Activated T-cell treated with anti-CD3 and anti-CD28 coated beads, Interleukin-2, amount 50 U/mL, for 1 hour (primary cell): ENCODE data around the gene SH2D7.
A peak's percentile ranks its signal among the peaks of the same experiment; 100 is the strongest.

ENCODE experiments used
- DNase-seq: peaks from one replicate; pipeline ENCODE4 v3.0.0-alpha.2; 2020

The SH2D7 gene

DNA sequence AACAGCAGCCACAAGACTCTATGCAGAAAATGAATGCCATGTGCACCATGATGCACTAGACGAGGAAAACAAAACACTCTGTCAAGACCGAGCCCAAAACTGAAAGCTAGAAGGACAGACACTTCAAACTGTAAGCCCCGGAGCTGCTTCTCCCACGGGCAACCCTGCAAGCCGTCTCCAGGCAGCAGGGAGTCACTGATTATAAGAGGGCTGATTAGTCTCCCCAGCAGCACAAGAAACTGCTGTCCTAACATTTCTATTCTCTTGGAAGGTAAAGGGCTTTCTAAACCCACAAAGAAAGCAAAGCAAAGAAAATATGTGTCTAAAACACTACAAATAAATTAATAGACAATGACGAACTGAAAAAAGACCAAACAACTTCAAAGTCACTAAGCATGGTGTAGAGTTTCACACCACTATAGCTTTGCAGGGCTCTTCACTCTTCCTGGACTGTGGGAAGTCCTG lies 30.4 kb upstream of the SH2D7 start:
- DNase-seq: peak; percentile 46

DNA sequence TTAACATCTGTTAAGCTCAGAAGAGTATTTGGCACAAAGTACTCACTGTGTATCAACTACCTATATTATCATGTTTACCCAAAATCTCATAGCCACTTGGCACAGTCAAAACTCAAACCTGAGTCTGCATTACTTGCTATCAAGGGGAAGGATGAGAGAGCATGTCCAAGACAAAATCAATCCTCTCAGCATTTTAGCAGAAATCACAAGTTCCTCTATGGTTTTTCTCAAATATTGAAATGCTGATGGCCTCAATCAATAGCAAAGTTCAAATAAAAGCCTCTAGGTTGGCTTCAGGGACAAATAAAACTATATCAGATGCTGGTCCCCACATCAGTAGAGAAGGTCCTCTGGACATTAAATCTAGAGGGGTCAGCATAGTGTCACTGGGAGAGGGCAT lies 29.1 kb upstream of the SH2D7 start:
- DNase-seq: no peak

- no peak for DNase-seq
Observed at GRCh38 chr15:78063970-78064385, 28.4 kb upstream of the SH2D7 start.

DNA sequence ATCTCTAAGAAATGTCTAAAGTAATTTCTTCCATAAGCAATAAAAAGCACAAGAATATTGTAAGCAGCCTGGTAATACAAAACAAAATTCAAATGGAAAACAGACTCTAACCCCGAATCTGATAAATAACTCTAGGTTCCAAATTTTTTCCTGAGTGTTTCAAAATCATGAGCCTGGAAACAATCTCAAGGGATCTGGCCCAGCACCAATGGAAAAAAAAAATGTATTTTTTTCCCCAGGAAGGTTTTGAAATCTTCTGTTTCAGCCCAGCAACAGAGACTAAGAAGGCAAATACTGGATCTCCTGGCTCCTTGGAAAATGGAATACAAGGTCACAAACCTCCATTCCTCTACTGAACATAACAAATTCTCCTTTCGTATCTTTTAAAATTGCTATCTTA lies 27.8 kb upstream of the SH2D7 start:
- DNase-seq: no peak

DNA sequence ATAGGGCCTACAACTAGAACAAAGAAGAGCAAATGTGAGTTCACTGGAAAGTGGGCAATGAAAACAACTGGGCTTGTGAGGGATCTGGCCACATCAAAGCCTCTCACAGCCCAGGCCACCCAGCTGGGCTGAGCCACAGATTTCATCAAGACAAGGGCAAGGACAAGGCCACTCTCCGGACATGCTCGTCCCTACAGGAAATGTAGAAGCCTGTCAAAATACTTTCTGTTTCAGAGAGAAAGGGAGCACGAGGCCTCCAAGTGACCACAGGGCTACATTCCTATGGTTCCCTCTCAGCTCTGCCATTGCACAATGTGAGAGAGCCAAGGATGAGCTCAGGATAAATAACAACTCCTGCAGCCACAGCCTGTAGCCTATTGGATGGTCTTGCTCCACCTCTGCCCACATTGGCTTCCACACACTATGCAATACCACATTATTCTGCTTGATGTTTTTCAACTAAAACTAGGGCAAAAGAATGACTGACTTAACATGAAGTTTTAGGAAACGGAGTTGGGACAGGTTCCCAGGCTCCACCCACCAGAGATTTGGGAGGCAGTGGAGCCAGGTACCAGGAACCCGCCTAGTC lies 27.0 kb upstream of the SH2D7 start:
- DNase-seq: no peak

DNA sequence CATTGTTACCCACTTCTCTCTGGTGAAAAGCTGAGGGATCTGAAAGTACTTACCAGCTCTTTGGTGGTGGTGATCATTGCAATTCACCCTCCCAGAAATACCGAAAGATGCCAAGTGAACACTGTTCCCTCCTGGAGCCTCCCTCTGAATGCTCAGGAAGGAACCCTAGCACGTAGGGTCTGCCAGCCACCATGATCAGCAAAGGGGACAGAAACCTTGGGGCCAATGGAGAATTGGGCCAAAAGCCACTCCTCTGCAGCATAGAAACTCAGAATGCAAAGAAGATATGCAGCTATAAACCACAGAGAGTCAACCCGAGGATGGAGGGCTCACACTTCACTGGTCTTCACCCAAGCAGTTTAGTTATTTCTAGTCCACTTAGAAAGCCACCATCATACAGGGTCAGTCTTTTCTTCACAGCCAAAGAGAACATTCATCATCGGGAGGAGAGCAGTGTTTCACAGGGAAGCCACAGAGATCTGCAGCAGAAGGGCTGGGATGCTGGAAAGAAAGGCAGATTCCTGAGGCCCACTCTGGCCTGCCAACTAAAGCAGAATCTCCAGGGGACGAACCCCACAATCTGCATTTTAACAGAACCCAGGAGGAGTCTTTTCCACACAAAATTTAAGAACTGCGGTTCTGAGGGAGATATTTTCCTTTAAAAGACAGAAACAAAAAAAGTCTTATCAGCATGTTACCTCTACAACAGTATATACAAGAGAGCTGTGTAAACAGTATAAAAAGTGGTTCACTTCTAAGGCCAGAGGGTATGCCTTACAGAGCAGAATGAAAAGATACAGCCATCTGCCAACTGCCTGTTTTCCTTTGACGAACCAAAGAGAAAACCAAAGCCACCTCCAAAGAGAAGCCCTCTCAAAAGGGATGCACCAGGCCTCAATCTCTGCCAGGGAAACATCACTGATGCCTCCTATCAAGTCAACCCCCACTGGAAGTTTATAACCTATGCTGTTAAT lies 26.1 kb upstream of the SH2D7 start:
- DNase-seq: no peak

DNA sequence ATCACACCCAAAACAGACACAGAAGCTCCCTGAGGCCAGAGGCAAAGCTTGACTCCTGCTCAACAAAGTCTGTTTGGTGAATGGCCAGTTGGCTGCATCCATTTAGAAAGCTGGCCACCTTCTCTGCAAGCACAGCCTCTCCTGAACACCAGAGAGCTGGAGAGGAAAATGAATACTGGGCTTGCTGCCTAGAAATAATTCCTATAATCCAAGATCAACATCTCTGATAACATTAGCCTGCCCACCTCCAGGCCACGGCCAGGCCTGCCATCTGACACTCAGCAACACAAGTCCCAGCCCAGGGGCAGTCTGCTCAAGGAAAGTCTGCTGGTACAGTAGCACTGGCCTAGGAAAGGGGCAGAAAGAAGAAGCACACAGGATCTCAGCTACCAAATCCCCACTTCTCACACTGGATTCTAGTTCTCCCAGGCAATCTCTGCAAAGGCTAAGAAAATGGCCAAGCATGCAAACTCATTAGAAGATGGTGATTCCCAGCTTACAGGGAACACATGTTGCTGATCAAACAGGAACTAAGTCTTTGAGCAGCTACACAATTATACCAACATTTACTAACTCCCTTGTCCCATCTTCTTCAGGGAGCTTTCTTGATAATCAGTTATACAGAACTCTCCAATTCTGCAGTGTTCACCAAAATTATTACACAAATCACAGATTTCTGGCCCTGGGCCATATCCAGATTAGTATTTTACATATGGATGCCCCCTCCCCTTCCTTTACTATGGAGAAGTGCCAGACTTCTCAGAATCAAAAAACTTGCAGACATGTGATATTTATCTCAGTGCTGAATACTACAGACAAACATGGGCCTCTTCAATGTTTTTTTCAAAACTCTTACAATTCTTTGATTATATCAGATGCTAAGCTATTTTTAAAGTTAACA lies 24.8 kb upstream of the SH2D7 start:
- no peak for DNase-seq

GRCh38 chr15:78069052-78069414 lies 23.3 kb upstream of the SH2D7 start:
- no peak for DNase-seq

- DNase-seq: no peak
Observed at GRCh38 chr15:78069462-78070029, 22.8 kb upstream of the SH2D7 start.

GRCh38 chr15:78070049-78070700 lies 22.2 kb upstream of the SH2D7 start:
- DNase-seq: no peak

DNA sequence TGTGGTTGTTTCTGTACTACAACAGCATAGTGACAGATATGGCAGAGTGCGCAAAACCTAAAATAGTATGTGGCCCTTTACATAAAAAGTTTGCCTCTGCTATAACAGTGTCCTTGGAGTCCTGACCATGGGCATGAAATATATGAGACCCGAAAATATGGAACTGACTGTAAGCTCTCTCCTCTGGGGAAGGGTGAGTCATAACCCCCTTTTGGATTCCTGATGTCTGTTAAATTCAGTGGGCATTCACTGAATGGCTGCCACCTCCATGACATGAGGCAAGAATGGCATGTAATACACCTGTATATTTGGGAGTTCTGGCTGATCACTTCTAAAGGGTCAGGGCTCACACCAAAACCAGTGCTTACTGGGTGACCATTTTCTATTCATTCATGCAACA lies 21.0 kb upstream of the SH2D7 start:
- DNase-seq: no peak

DNA sequence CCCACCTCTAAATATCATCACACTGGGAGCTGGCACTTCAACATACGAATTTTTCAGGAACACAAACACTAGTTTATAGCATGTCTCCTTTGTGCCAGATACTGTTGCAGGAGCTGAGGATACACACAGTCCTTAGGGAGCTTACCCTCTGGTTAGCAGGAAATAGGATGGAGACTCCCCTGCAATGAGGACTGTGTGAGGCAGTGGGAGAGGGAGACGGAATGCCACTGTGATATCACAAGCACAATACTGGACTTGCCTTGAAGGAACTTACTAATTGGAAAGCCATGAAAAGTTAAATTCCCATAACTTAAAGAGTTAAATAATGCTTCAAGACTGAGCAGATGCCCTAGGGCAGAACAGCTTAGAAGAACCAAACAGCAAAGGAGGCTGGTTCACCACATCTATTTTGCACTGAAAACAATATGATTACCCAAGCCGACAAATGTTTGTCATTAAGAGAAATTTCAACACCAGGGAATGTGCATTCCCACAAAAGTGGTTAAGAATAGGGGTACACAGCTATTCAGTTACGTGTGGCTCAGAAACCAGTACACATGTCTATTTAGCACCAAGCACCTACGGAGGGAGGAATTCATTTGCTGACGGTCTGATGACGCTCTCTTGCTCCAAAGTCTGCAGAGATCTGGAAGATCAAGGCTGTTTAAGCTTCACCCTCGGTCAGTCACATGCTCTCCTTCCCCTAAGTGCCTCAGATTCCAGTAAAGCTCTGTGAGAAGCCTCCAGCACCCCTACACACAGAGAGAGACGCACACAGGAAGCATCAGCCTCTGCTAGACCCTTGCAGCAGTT lies 20.1 kb upstream of the SH2D7 start:
- DNase-seq: no peak

- DNase-seq: no peak
Observed at GRCh38 chr15:78073046-78073787, 19.1 kb upstream of the SH2D7 start.

DNA sequence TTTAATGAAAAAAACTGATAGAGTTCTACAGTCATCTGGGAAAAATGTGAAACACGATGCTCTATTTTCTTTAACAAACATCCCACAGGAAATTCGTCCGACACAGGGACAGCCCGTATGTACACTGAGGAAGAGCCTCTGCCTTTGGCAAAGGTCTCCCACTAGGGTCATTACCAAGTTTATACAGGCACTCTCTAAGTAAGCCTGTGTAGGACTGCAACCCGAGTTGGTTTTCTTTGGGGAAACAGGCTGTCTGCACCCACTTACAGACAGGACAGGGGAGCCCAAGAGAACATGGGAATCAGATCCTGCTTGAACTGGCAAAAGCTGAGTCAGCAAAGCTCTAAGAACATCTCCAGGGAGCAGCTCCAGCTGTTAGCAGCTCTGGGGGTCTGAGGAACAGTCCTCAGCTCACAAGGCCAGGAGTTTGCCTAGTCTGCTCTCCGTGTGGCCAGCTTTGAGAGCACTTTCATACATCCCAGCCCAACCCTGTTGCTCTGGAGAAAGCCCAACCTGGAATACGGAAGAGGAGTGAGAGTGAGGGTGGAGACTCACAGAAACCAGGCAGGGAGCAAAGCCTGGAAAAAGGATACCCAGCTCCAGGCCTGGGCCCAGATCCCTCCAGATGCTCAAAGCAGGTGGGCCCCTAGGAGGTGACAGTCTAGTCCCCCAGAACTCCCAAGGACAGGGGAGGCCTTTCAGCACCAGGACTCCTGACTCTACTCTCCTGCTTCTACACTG lies 16.7 kb upstream of the SH2D7 start:
- DNase-seq: no peak

DNA sequence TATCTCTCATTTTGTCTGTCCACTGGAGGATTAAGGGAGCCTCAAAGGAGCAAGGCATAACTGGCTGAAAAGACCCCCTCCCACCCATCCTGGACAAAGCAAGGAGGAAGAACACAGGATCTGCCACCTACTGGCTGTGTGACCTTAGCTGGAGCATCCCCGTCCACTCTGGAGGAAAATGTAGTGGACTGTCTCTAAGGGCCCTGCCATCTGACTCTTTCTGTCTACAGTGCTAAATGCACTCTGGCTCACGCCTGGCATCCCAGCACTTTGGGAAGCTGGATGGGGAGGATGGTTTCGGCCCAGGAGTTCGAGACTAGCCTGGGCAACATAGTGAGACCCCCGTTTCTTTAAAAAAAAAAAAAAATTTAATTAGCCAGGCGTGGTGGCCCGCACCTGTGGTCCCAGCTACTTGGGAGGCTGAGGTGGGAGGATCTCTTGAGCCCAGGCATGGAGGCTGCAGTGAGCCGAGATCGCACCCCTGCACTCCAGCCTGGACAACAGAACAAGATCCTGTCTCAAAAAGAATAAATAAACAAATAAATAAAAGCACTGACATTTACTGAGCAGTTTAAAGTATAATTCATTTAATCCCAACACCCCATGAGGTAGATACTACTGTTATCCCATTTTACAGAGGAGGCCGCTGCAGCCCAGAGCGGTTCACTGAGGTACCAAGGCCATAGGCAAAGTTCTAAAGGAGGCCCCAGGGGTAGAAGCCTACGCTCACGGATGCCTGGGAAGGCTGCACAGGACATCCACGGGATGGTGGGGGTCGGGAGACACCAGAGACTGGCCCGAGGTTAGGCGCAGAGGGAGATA lies 15.9 kb upstream of the SH2D7 start:
- no peak for DNase-seq

DNA sequence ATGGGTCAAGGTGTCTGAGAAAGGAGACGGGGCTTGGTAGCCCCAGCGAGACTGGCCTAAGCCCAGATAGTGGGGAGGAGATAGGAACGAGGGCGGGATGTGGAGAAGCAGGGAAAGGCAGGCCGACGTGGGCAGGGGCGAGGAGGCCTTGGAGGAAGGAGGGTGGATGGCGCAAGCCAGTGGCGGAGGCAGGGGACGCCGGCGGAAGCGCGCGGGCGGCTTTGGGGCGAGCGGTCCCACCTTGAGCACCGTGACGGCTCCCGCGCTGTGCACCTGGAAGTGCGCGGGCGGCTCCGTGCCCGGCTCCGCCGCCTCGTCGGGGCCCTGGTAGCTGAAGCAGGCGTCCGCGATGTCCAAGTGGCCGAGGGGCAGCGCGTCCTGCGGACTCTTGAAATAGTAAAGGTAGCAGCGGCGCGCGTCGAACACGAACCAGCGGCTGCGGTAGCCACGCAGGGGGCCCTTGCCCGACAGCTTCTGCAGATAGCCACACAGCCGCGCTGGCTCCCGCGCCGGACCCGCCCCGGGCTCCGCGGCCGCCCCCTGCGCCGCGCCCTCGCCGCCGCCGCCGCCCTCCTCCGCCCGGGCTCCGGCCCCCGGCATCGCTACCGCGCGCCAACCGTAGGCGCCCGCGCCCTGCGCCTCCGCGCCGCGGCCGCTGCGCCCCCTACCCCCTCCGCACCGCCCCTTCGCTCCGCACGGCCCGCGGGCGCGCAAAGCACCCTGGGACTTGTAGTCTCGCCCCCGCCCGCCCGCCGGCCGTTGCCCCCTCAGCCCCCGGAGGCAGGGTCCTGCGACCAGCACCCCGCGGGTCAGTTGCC lies 15.1 kb upstream of the SH2D7 start, which contains the start of gene TBC1D2B:
TBC1D2B (minus strand) TSS at position 659 of the 818 bp plus-strand sequence; CDS start at position 600, 59 bp downstream.
- peak; percentile 80 for DNase-seq

GRCh38 chr15:78077871-78078210 lies 14.5 kb upstream of the SH2D7 start:
- no peak for DNase-seq
